Activated naive CD4-positive, alpha-beta T cell treated with anti-CD3 and anti-CD28 coated beads, Interleukin-2, amount 50 U/mL, for 24 hours (primary cell): Measurements from ENCODE around the gene THBS4.

Experiments
- H3K27ac Mint-ChIP-seq: one replicate; pipeline ENCODE4 v1.8.0; 2021; ENCODE audit warnings: mild to moderate bottlenecking, mixed read lengths
- H3K27me3 Mint-ChIP-seq: one replicate; pipeline ENCODE4 v1.8.0; 2021; ENCODE audit warnings: mixed read lengths
- H3K36me3 Mint-ChIP-seq: one replicate; pipeline ENCODE4 v1.8.0; 2021; ENCODE audit warnings: mixed read lengths
- H3K4me1 Mint-ChIP-seq: one replicate; pipeline ENCODE4 v1.8.0; 2021; ENCODE audit warnings: mixed read lengths
- H3K4me3 Mint-ChIP-seq: one replicate; pipeline ENCODE4 v1.8.0; 2021; ENCODE audit warnings: mild to moderate bottlenecking, mixed read lengths
- H3K9me3 Mint-ChIP-seq: one replicate; pipeline ENCODE4 v1.8.0; 2021; ENCODE audit warnings: mixed read lengths

Gene THBS4

GRCh38 chr5:80034962-80035821 lies at the start of gene THBS4:
Gene THBS4 (plus strand): TSS chr5:80035348. CDS start chr5:80035538, 190 bp downstream.
- H3K27me3 Mint-ChIP-seq = peaks cover 42% of the 10 kb centered on the region
- H3K4me3 Mint-ChIP-seq = peak within 1 kb of the TSS; percentile 52
- H3K9me3 Mint-ChIP-seq = no peaks in the 10 kb centered on the region
- H3K4me1 Mint-ChIP-seq = peaks cover 21% of the 10 kb centered on the region
- no peak within 1 kb of the TSS for H3K27ac Mint-ChIP-seq
- no peaks in the 10 kb centered on the region for H3K36me3 Mint-ChIP-seq

GRCh38 chr5:79986260-79986659 lies 48.9 kb upstream of the THBS4 start:
- Mint-ChIP-seq H3K27ac (peak overlapping the region; percentile 97), H3K9me3 (no peaks in the 10 kb centered on the region), H3K4me3 (no peak overlapping the region), H3K4me1 (peaks cover 66% of the 10 kb centered on the region), H3K27me3 (no peaks in the 10 kb centered on the region), H3K36me3 (peaks cover 31% of the 10 kb centered on the region)

- Mint-ChIP-seq H3K36me3 (peaks cover 22% of the 10 kb centered on the region), H3K4me1 (peaks cover 50% of the 10 kb centered on the region), H3K9me3 (no peaks in the 10 kb centered on the region), H3K27me3 (peaks cover under 1% of the 10 kb centered on the region), H3K4me3 (peak overlapping the region; percentile 96), H3K27ac (peak overlapping the region; percentile 99)
These were observed 44.9 kb upstream of the THBS4 start for GRCh38 chr5:79990205-79990597.

- Mint-ChIP-seq H3K4me3 (peak within 1 kb of the TSS; percentile 96), H3K27ac (peak within 1 kb of the TSS; percentile 99), H3K4me1 (peaks cover 46% of the 10 kb centered on the region), H3K36me3 (peaks cover 22% of the 10 kb centered on the region), H3K9me3 (no peaks in the 10 kb centered on the region), H3K27me3 (peaks cover 3% of the 10 kb centered on the region)
These were observed 44.3 kb upstream of the THBS4 start, which contains the start of gene MTX3 for GRCh38 chr5:79990598-79991507. Gene MTX3 (minus strand): TSS chr5:79991262. CDS start chr5:79991238, 24 bp downstream.

GRCh38 chr5:79992891-79993657 lies 42.1 kb upstream of the THBS4 start:
- no peak overlapping the region for H3K4me3 Mint-ChIP-seq
- H3K27me3 Mint-ChIP-seq = peaks cover 3% of the 10 kb centered on the region
- H3K9me3 Mint-ChIP-seq = no peaks in the 10 kb centered on the region
- peak overlapping the region; percentile 68 for H3K27ac Mint-ChIP-seq
- peaks cover 40% of the 10 kb centered on the region for H3K4me1 Mint-ChIP-seq
- H3K36me3 Mint-ChIP-seq = peaks cover 14% of the 10 kb centered on the region

GRCh38 chr5:79999722-80000121 lies 35.4 kb upstream of the THBS4 start:
- no peak overlapping the region for H3K27ac Mint-ChIP-seq
- H3K4me1 Mint-ChIP-seq = no peaks in the 10 kb centered on the region
- H3K4me3 Mint-ChIP-seq = no peak overlapping the region
- peaks cover 3% of the 10 kb centered on the region for H3K27me3 Mint-ChIP-seq
- H3K9me3 Mint-ChIP-seq = no peaks in the 10 kb centered on the region
- peaks cover 21% of the 10 kb centered on the region for H3K36me3 Mint-ChIP-seq

- H3K9me3 Mint-ChIP-seq = no peaks in the 10 kb centered on the region
- no peaks in the 10 kb centered on the region for H3K4me1 Mint-ChIP-seq
- H3K27me3 Mint-ChIP-seq = no peaks in the 10 kb centered on the region
- H3K4me3 Mint-ChIP-seq = no peak overlapping the region
- no peak overlapping the region for H3K27ac Mint-ChIP-seq
- H3K36me3 Mint-ChIP-seq = peaks cover 15% of the 10 kb centered on the region
These were observed 32.5 kb upstream of the THBS4 start for GRCh38 chr5:80002677-80003076.

GRCh38 chr5:80008995-80009765 lies 26.0 kb upstream of the THBS4 start:
- Mint-ChIP-seq H3K27me3 (no peaks in the 10 kb centered on the region), H3K36me3 (peaks cover 2% of the 10 kb centered on the region), H3K27ac (no peak overlapping the region), H3K4me3 (no peak overlapping the region), H3K9me3 (no peaks in the 10 kb centered on the region), H3K4me1 (no peaks in the 10 kb centered on the region)

- Mint-ChIP-seq H3K4me3 (no peak overlapping the region), H3K4me1 (no peaks in the 10 kb centered on the region), H3K9me3 (no peaks in the 10 kb centered on the region), H3K27ac (no peak overlapping the region), H3K36me3 (peaks cover 2% of the 10 kb centered on the region), H3K27me3 (no peaks in the 10 kb centered on the region)
These were observed 24.3 kb upstream of the THBS4 start for GRCh38 chr5:80010754-80011392.

GRCh38 chr5:80025069-80025468 lies 10.1 kb upstream of the THBS4 start:
- no peaks in the 10 kb centered on the region for H3K4me1 Mint-ChIP-seq
- no peak overlapping the region for H3K4me3 Mint-ChIP-seq
- no peaks in the 10 kb centered on the region for H3K36me3 Mint-ChIP-seq
- H3K27ac Mint-ChIP-seq = no peak overlapping the region
- no peaks in the 10 kb centered on the region for H3K9me3 Mint-ChIP-seq
- no peaks in the 10 kb centered on the region for H3K27me3 Mint-ChIP-seq

GRCh38 chr5:80026841-80027240 lies 8.3 kb upstream of the THBS4 start:
- Mint-ChIP-seq H3K4me1 (no peaks in the 10 kb centered on the region), H3K4me3 (no peak overlapping the region), H3K9me3 (no peaks in the 10 kb centered on the region), H3K36me3 (no peaks in the 10 kb centered on the region), H3K27me3 (no peaks in the 10 kb centered on the region), H3K27ac (no peak overlapping the region)

- peaks cover 27% of the 10 kb centered on the region for H3K27me3 Mint-ChIP-seq
- H3K4me1 Mint-ChIP-seq = peaks cover 12% of the 10 kb centered on the region
- H3K9me3 Mint-ChIP-seq = no peaks in the 10 kb centered on the region
- no peak overlapping the region for H3K4me3 Mint-ChIP-seq
- no peaks in the 10 kb centered on the region for H3K36me3 Mint-ChIP-seq
- no peak overlapping the region for H3K27ac Mint-ChIP-seq
These were observed 4.0 kb upstream of the THBS4 start for GRCh38 chr5:80031109-80031508.

GRCh38 chr5:80033513-80033912 lies 1.6 kb upstream of the THBS4 start:
- no peak overlapping the region for H3K27ac Mint-ChIP-seq
- no peaks in the 10 kb centered on the region for H3K36me3 Mint-ChIP-seq
- H3K27me3 Mint-ChIP-seq = peaks cover 38% of the 10 kb centered on the region
- H3K4me1 Mint-ChIP-seq = peaks cover 21% of the 10 kb centered on the region
- no peaks in the 10 kb centered on the region for H3K9me3 Mint-ChIP-seq
- H3K4me3 Mint-ChIP-seq = no peak overlapping the region

GRCh38 chr5:80034559-80034958 lies 589 bp upstream of the THBS4 start:
- H3K27ac Mint-ChIP-seq = no peak overlapping the region
- H3K36me3 Mint-ChIP-seq = no peaks in the 10 kb centered on the region
- peaks cover 40% of the 10 kb centered on the region for H3K27me3 Mint-ChIP-seq
- H3K4me3 Mint-ChIP-seq = peak overlapping the region; percentile 52
- H3K4me1 Mint-ChIP-seq = peaks cover 21% of the 10 kb centered on the region
- no peaks in the 10 kb centered on the region for H3K9me3 Mint-ChIP-seq
